ENCODE results near the gene SCYL3. TPM values are rescaled to one million over a fixed set of nuclear protein-coding genes. Genes with fewer than 3 reads are reported as not detected.

The SCYL3 gene
- total RNA-seq, 6 experiments from 2014 or later, result 4.4 to 5.2 (median 4.7) TPM

DNA sequence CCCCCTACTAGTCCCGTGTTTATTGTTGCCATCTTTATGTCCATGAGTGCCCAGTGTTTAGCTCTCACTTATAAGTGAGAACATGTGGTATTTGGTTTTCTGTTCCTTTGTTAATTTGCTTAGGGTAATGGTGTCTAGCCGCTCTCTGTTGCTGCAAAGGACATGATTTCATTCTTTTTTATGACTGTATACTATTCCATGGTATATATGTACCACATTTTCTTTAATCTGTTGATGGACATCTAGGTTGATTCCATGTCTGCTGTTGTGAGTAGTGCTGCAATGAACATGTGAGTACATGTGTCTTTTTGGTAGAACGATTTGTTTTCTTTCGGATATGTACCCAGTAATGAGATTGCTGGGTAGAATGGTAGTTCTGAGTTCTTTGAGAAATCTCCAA, 54.8 kb downstream of the SCYL3 start:
- H3K4me3 Mint-ChIP-seq, result no peak overlapping the region
- TF ChIP-seq, protein P1, sequence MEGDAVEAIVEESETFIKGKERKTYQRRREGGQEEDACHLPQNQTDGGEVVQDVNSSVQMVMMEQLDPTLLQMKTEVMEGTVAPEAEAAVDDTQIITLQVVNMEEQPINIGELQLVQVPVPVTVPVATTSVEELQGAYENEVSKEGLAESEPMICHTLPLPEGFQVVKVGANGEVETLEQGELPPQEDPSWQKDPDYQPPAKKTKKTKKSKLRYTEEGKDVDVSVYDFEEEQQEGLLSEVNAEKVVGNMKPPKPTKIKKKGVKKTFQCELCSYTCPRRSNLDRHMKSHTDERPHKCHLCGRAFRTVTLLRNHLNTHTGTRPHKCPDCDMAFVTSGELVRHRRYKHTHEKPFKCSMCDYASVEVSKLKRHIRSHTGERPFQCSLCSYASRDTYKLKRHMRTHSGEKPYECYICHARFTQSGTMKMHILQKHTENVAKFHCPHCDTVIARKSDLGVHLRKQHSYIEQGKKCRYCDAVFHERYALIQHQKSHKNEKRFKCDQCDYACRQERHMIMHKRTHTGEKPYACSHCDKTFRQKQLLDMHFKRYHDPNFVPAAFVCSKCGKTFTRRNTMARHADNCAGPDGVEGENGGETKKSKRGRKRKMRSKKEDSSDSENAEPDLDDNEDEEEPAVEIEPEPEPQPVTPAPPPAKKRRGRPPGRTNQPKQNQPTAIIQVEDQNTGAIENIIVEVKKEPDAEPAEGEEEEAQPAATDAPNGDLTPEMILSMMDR (IDR thresholded peaks at IDR 0.05), result no peak
- H3K36me3 Mint-ChIP-seq (ENCODE audit: low read depth), result peaks cover 31% of the 10 kb centered on the region
- peaks cover 2% of the 10 kb centered on the region; the same call in 1 of the 2 replicates for H3K27me3 Mint-ChIP-seq (ENCODE audit: insufficient read depth)
- no peak for DNase-seq
- H3K9me3 Mint-ChIP-seq, result peaks cover 6% of the 10 kb centered on the region; the same call in 1 of the 2 replicates
- no peak overlapping the region for H3K27ac Mint-ChIP-seq
- no peaks in the 10 kb centered on the region for H3K4me1 Mint-ChIP-seq (ENCODE audit: low read depth)

DNA sequence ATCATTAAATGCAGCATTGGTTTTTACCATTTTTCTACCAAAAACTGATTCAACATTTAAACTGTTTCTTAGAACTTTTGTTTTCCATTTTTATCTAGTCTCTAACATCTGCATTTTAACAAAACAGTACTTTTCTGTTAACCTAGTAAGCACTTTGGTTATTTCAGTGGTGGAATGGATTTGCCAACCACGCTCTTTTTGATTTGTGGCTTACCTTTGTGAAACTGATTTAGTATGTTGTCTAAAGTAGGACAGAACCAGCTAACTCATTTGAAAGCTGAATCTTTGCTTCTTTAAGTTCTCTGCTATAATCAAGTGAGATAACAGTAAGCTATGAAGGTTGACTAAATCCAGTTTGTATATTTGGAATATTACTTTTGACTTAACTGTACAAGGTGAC, 57.5 kb downstream of the SCYL3 start:
- H3K9me3 Mint-ChIP-seq, result peaks cover 6% of the 10 kb centered on the region; the same call in 1 of the 2 replicates

GRCh38 chr1:169835647-169836046, 58.0 kb downstream of the SCYL3 start:
- H3K27ac Mint-ChIP-seq, result no peak overlapping the region
- DNase-seq, result no peak
- no peak overlapping the region for H3K4me3 Mint-ChIP-seq
- TF ChIP-seq, protein P1 (IDR thresholded peaks at IDR 0.05), result no peak
- no peaks in the 10 kb centered on the region for H3K4me1 Mint-ChIP-seq (ENCODE audit: low read depth)
- peaks cover 6% of the 10 kb centered on the region; the same call in 1 of the 2 replicates for H3K9me3 Mint-ChIP-seq
- H3K36me3 Mint-ChIP-seq (ENCODE audit: low read depth), result peaks cover 21% of the 10 kb centered on the region
- H3K27me3 Mint-ChIP-seq (ENCODE audit: insufficient read depth), result no peaks in the 10 kb centered on the region; the same call in 1 of the 2 replicates

More for the DNA sequence above, 57.5 kb downstream of the SCYL3 start:
- DNase-seq, result no peak
- Mint-ChIP-seq H3K4me1 (ENCODE audit: low read depth) (no peaks in the 10 kb centered on the region), H3K27ac (no peak overlapping the region), H3K36me3 (ENCODE audit: low read depth) (peaks cover 27% of the 10 kb centered on the region), H3K27me3 (ENCODE audit: insufficient read depth) (peaks cover 2% of the 10 kb centered on the region; the same call in 1 of the 2 replicates), H3K4me3 (no peak overlapping the region)
- TF ChIP-seq, protein P1 (IDR thresholded peaks at IDR 0.05), result no peak

DNA sequence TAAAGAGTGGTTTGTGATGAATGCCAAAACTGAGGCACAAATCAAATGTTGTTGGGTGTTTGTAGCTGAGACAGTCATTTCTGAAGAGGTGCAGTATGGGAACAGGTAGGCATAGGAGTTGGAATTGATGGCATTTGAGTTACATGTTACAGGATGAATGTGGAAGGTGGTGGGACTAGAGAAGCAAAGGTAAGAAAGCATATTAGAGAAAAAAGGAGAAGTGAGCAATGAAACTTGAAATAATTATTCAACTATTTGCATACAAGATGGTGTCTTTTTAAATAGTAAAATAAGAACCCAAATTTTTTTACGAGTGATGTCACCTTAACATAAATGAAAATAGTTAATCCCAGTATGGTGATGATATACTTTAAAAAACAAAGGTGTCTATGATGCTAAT, 58.8 kb downstream of the SCYL3 start:
- DNase-seq, result no peak
- peaks cover 14% of the 10 kb centered on the region for H3K36me3 Mint-ChIP-seq (ENCODE audit: low read depth)
- TF ChIP-seq, protein P1 (IDR thresholded peaks at IDR 0.05), result no peak
- H3K4me1 Mint-ChIP-seq (ENCODE audit: low read depth), result no peaks in the 10 kb centered on the region
- no peak overlapping the region for H3K27ac Mint-ChIP-seq
- H3K9me3 Mint-ChIP-seq, result peaks cover under 1% of the 10 kb centered on the region; the same call in 1 of the 2 replicates
- no peaks in the 10 kb centered on the region for H3K27me3 Mint-ChIP-seq (ENCODE audit: insufficient read depth)
- no peak overlapping the region for H3K4me3 Mint-ChIP-seq

DNA sequence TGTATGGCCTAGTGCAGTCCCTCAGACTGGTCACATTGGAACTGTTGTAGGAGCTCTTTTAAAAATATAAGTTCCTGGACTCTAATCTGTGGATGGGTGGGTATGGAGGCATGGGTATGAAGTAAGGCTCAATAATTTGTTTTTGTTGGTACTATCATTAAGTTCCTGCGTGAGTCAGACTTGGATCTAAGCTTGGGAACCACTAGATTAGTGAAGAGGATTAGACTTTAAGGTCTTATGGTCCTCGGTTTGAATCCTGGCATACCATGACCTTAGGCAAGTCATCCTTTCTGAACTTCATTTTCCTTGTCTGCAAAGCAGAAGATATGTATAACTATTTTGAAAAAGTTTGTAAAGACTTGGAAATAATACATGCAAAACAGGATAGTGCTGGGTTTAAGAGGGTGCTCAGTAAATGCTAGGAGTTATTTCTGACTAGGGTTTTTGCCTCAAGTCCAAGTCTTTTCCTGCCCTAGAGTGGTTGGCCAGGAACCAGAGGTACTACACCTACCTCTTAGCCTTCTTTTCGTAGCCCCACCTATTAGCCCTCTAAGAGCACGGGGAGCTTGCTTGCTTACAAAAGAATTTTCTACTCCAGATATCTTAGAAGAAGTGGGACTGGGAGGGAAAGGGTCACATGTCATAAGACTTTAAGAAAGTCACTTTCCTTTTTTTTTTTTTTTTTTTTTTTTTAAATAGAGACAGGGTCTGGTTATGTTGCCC, 60.4 kb downstream of the SCYL3 start:
- no peak overlapping the region for H3K27ac Mint-ChIP-seq
- H3K4me1 Mint-ChIP-seq (ENCODE audit: low read depth), result no peaks in the 10 kb centered on the region
- peaks cover 2% of the 10 kb centered on the region; the same call in 1 of the 2 replicates for H3K36me3 Mint-ChIP-seq (ENCODE audit: low read depth)
- DNase-seq, result no peak
- no peak overlapping the region for H3K4me3 Mint-ChIP-seq
- no peaks in the 10 kb centered on the region for H3K27me3 Mint-ChIP-seq (ENCODE audit: insufficient read depth)
- TF ChIP-seq, protein P1 (IDR thresholded peaks at IDR 0.05), result no peak
- no peaks in the 10 kb centered on the region for H3K9me3 Mint-ChIP-seq

All from HFFc6 (cell line).